A549 (cell line): Measurements from ENCODE around the gene HLA-DQA1. TPM values are rescaled to one million over a fixed set of nuclear protein-coding genes. Genes with fewer than 3 reads are reported as not detected.

Source experiments
- ATAC-seq, 2 experiments: fragments of 200-7000 bp in 1 of 2; fragments of >200 bp in 1 of 2; cut with Nextera tagmentation in 1 of 2; cut with Tn5 transposase in 1 of 2; 3 replicates each; pipeline versions ENCODE4 v1.8.0 to v1.9.1; 2018 to 2020; ENCODE audit warnings: mild to moderate bottlenecking in 1 of 2, moderate library complexity in 1 of 2
- CTCF ChIA-PET: fragments of 300-600 bp; sonication (Branson Sonifier 250); formaldehyde crosslinking; extraction: SDS; loops from one replicate; lab custom pipeline; 2021; ENCODE audit warnings: antibody characterized with exemption, inconsistent platforms; lab: Yijun Ruan, JAX
- POLR2A ChIA-PET: fragments of 350-600 bp; formaldehyde crosslinking; extraction: SDS; loops from one replicate; lab custom pipeline; 2021; ENCODE audit warnings: antibody characterized with exemption, inconsistent platforms; lab: Yijun Ruan, JAX
- DNase-seq, 2 experiments: peaks; one replicate each; pipeline versions ENCODE4 v3.0.0 to v3.0.0-alpha.2; 2011 to 2016; ENCODE audit warnings: low read depth in 1 of 2, low spot score in 1 of 2
- FAIRE-seq: peaks from 2 replicates; lab custom pipeline; 2011; peaks lifted over from hg19 to GRCh38; lab: Jason Lieb, UNC
- H3K27ac ChIP-seq, 2 experiments: fragments of >200 bp; sonication (Bioruptor Twin); formaldehyde crosslinking; 3 replicates each; pipeline ENCODE4 v1.5.1; 2016 to 2017
- H3K4me1 ChIP-seq: fragments of >200 bp; sonication (Bioruptor Twin); formaldehyde crosslinking; 3 replicates; pipeline ENCODE4 v1.6.1; 2016
- H3K4me2 ChIP-seq: fragments of >200 bp; sonication (Bioruptor Twin); formaldehyde crosslinking; 3 replicates; pipeline ENCODE4 v1.6.1; 2016
- H3K4me3 ChIP-seq: fragments of >200 bp; sonication (Bioruptor Twin); formaldehyde crosslinking; 3 replicates; pipeline ENCODE4 v1.5.1; 2016
- H3K9me3 ChIP-seq: fragments of >200 bp; sonication (Bioruptor Twin); formaldehyde crosslinking; 3 replicates; pipeline ENCODE4 v1.6.1; 2016
- ATOH8 ChIP-seq: fragments of 250-450 bp; sonication (Bioruptor Pico); IDR thresholded peaks from 2 replicates; pipeline ENCODE4 v1.5.0; 2020; ENCODE audit warnings: low read depth, mild to moderate bottlenecking, moderate library complexity
- BCL3 ChIP-seq: fragments of >200 bp; sonication (Bioruptor Twin); formaldehyde crosslinking; IDR thresholded peaks from 3 replicates; pipeline ENCODE4 v1.6.1; 2016
- BHLHE40 ChIP-seq: IDR thresholded peaks from 2 replicates; pipeline ENCODE4 v1.6.1; 2012; ENCODE audit warnings: low read depth, low read length, inconsistent platforms
- CEBPB ChIP-seq, 2 experiments: fragments of >200 bp in 1 of 2; sonication (Bioruptor Twin) in 1 of 2; formaldehyde crosslinking in 1 of 2; IDR thresholded peaks; 2 replicates each; pipeline ENCODE4 v1.6.1; 2012 to 2016
- CHD2 ChIP-seq: fragments of 150-350 bp; IDR thresholded peaks from 2 replicates; pipeline ENCODE4 v1.6.1; 2014; ENCODE audit warnings: low read length; ENCODE audit not compliant: partially characterized antibody
- CHD4 ChIP-seq: fragments of 200-600 bp; sonication (generic); IDR thresholded peaks from 2 replicates; pipeline ENCODE4 v1.6.1; 2016; ENCODE audit warnings: antibody characterized with exemption, mild to moderate bottlenecking, borderline replicate concordance
- EHF ChIP-seq: fragments of 250-450 bp; sonication (Bioruptor Pico); IDR thresholded peaks from 2 replicates; pipeline ENCODE4 v1.5.0; 2020; ENCODE audit warnings: mild to moderate bottlenecking
- ESRRA ChIP-seq: fragments of 150-350 bp; IDR thresholded peaks from 2 replicates; pipeline ENCODE4 v1.6.1; 2014; ENCODE audit warnings: mild to moderate bottlenecking, low read length, borderline replicate concordance
- FOSL2 ChIP-seq, 2 experiments: fragments of 450-650 bp in 1 of 2; fragments of >200 bp in 1 of 2; sonication (Bioruptor Twin) in 1 of 2; formaldehyde crosslinking; IDR thresholded peaks; 2 replicates each; pipeline versions ENCODE4 v1.5.0 to v1.6.1; 2016 to 2020; ENCODE audit warnings: mild to moderate bottlenecking in 1 of 2, moderate library complexity in 1 of 2
- HES2 ChIP-seq: fragments of >200 bp; sonication (Bioruptor Twin); formaldehyde crosslinking; IDR thresholded peaks from 2 replicates; pipeline ENCODE4 v1.6.1; 2016
- HEYL ChIP-seq: fragments of 250-450 bp; sonication (Bioruptor Pico); IDR thresholded peaks from 2 replicates; pipeline ENCODE4 v1.8.0; 2021; ENCODE audit warnings: mild to moderate bottlenecking, moderate library complexity
- HMGXB4 ChIP-seq: fragments of 250-450 bp; sonication (Bioruptor Pico); IDR thresholded peaks from 2 replicates; pipeline ENCODE4 v1.5.0; 2021; ENCODE audit warnings: mild to moderate bottlenecking, moderate library complexity, borderline replicate concordance
- HOXB13 ChIP-seq: fragments of 250-450 bp; sonication (Bioruptor Pico); IDR thresholded peaks from 2 replicates; pipeline ENCODE4 v1.5.0; 2020; ENCODE audit warnings: low read depth, mild to moderate bottlenecking, moderate library complexity
- JUNB ChIP-seq: fragments of >200 bp; sonication (Bioruptor Twin); formaldehyde crosslinking; IDR thresholded peaks from 2 replicates; pipeline ENCODE4 v1.6.1; 2016
- KDM1A ChIP-seq: fragments of 200-600 bp; sonication (generic); IDR thresholded peaks from 2 replicates; pipeline ENCODE4 v1.6.1; 2016; ENCODE audit warnings: low read depth, mild to moderate bottlenecking
- KDM5A ChIP-seq: fragments of 200-600 bp; sonication (generic); IDR thresholded peaks from 2 replicates; pipeline ENCODE4 v1.6.1; 2016; ENCODE audit warnings: antibody characterized with exemption, mild to moderate bottlenecking
- MAFK ChIP-seq: fragments of 450-650 bp; IDR thresholded peaks from 2 replicates; pipeline ENCODE4 v1.6.1; 2014; ENCODE audit not compliant: partially characterized antibody
- MYC ChIP-seq: IDR thresholded peaks from 2 replicates; pipeline ENCODE4 v1.6.1; 2012; ENCODE audit warnings: mild to moderate bottlenecking, inconsistent platforms, low read length, improper control_type of control experiment, borderline replicate concordance
- NFE2L2 ChIP-seq: fragments of 150-350 bp; conservative IDR thresholded peaks from 2 replicates; pipeline ENCODE4 v1.6.1; 2014; ENCODE audit warnings: low read length
- NPAS2 ChIP-seq: fragments of 250-450 bp; sonication (Bioruptor Pico); IDR thresholded peaks from 2 replicates; pipeline ENCODE4 v1.8.0; 2022; ENCODE audit warnings: mild to moderate bottlenecking, moderate library complexity, borderline replicate concordance
- PHF8 ChIP-seq: fragments of 200-600 bp; sonication (generic); IDR thresholded peaks from 2 replicates; pipeline ENCODE4 v1.6.1; 2016; ENCODE audit warnings: low read depth, mild to moderate bottlenecking, antibody characterized with exemption, moderate library complexity, borderline replicate concordance
- POLR2A ChIP-seq: IDR thresholded peaks from 2 replicates; pipeline ENCODE4 v1.6.1; 2012; ENCODE audit warnings: mild to moderate bottlenecking, low read length
- POLR2AphosphoS2 ChIP-seq: conservative IDR thresholded peaks from 2 replicates; pipeline ENCODE4 v1.6.1; 2012; ENCODE audit warnings: low read length, improper control_type of control experiment, inconsistent platforms
- RARB ChIP-seq: fragments of 250-450 bp; sonication (Bioruptor Pico); IDR thresholded peaks from 2 replicates; pipeline ENCODE4 v1.8.0; 2021; ENCODE audit warnings: mild to moderate bottlenecking, moderate library complexity
- RFX5 ChIP-seq: fragments of 450-650 bp; IDR thresholded peaks from 2 replicates; pipeline ENCODE4 v1.7.1; 2014; ENCODE audit warnings: antibody characterized with exemption, mild to moderate bottlenecking, moderate library complexity
- RNF2 ChIP-seq: fragments of 200-600 bp; sonication (generic); IDR thresholded peaks from 2 replicates; pipeline ENCODE4 v1.6.1; 2016; ENCODE audit warnings: low read depth, mild to moderate bottlenecking, antibody characterized with exemption, moderate library complexity, borderline replicate concordance
- TFCP2L1 ChIP-seq: fragments of 250-450 bp; sonication (Bioruptor Pico); IDR thresholded peaks from 2 replicates; pipeline ENCODE4 v1.5.0; 2021; ENCODE audit warnings: mild to moderate bottlenecking
- TP53 ChIP-seq: fragments of 250-450 bp; sonication (Bioruptor Pico); IDR thresholded peaks from 2 replicates; pipeline ENCODE4 v1.5.0; 2021; ENCODE audit warnings: mild to moderate bottlenecking, moderate library complexity
- ZC3H11A ChIP-seq: fragments of 450-650 bp; IDR thresholded peaks from 2 replicates; pipeline ENCODE4 v1.6.1; 2014; ENCODE audit warnings: antibody characterized with exemption, mild to moderate bottlenecking
- ZNF302 ChIP-seq: fragments of 250-450 bp; sonication (Bioruptor Pico); IDR thresholded peaks from 2 replicates; pipeline ENCODE4 v1.9.0; 2021; ENCODE audit warnings: inconsistent platforms, mild to moderate bottlenecking, moderate library complexity
- WGBS: methylation state at CpG from one replicate; pipeline ENCODE4 v1.1.6; 2017; ENCODE audit errors: missing lambda C conversion rate; 5-methylcytosine and 5-hydroxymethylcytosine counted together
- polyA plus RNA-seq, 4 experiments: library from polyadenylated mRNA; depleted of rRNA in 3 of 4; stranded (reverse); fragments of >200 nt; fragmentation: RNase III in 1 of 4; extraction: RNeasy Plus Mini Kit Qiagen cat#74134 plus additional on column Dnase treatment in 1 of 4; gene quantifications; 2 replicates in 3 of 4; 3 replicates in 1 of 4; pipeline ENCODE4 v1.2.3, GENCODE V29; 2011 to 2017

The HLA-DQA1 gene
- polyA plus RNA-seq, 2 of the 4 experiments (the other 2 are of a cell fraction), result not detected

GRCh38 chr6:32635526-32636123 is 1.6 kb upstream of the HLA-DQA1 start:
- no peak overlapping the region for H3K27ac ChIP-seq
- 3% methylated on average over 2 of the region's 2 CpGs for WGBS
- ChIA-PET POLR2A (no interaction called here), CTCF (no interaction called here)
- no peak for FAIRE-seq
- no peak for TF ChIP-seq HES2
- DNase-seq, result no peak
- no peaks in the 10 kb centered on the region for H3K9me3 ChIP-seq
- H3K4me3 ChIP-seq, result no peak overlapping the region
- H3K4me2 ChIP-seq, result no peak overlapping the region
- no peaks in the 10 kb centered on the region for H3K4me1 ChIP-seq
- ATAC-seq, result no peak

GRCh38 chr6:32637883-32638282 is 677 bp downstream of the HLA-DQA1 start:
- H3K27ac ChIP-seq, result no peak overlapping the region
- ChIA-PET CTCF (interaction anchor here (0.6 kb wide), 1 partner anchor 241 kb away, joined by 3 read pairs; no protein-coding TSS in a partner anchor), POLR2A (no interaction called here)
- H3K4me2 ChIP-seq, result no peak overlapping the region
- DNase-seq (no peak), ATAC-seq (no peak), FAIRE-seq (no peak)
- no peaks in the 10 kb centered on the region for H3K4me1 ChIP-seq
- TF ChIP-seq FOSL2 (IDR thresholded peaks at IDR 0.05), result no peak
- TF ChIP-seq FOSL2 (CRISPR knock-in tag; IDR thresholded peaks at IDR 0.05), result no peak
- no peak for TF ChIP-seq ESRRA
- TF ChIP-seq ATOH8, result no peak
- no peak for TF ChIP-seq EHF (CRISPR knock-in tag)
- TF ChIP-seq NFE2L2, result no peak
- TF ChIP-seq CHD2, result no peak
- TF ChIP-seq HEYL (CRISPR knock-in tag), result no peak
- no peak for TF ChIP-seq RARB
- TF ChIP-seq JUNB, result no peak
- no peak for TF ChIP-seq BCL3
- no peak for TF ChIP-seq RNF2
- no peak for TF ChIP-seq RFX5
- TF ChIP-seq CEBPB (IDR thresholded peaks at IDR 0.05), result no peak
- no peak for TF ChIP-seq PHF8
- no peak for TF ChIP-seq ZC3H11A
- TF ChIP-seq HOXB13, result no peak
- no peak for TF ChIP-seq MAFK
- TF ChIP-seq KDM5A, result no peak
- no peak for TF ChIP-seq KDM1A
- TF ChIP-seq TFCP2L1 (CRISPR knock-in tag), result no peak
- H3K9me3 ChIP-seq, result no peaks in the 10 kb centered on the region
- WGBS, result 37% methylated on average over 3 of the region's 3 CpGs
- H3K4me3 ChIP-seq, result no peak overlapping the region

GRCh38 chr6:32638532-32639219 is 1.5 kb downstream of the HLA-DQA1 start:
- POLR2A ChIA-PET, result no interaction called here
- no peak for DNase-seq
- CTCF ChIA-PET, result interaction anchor here (1.1 kb wide), 1 partner anchor 9 kb away, joined by 3 read pairs; no protein-coding TSS in a partner anchor
- Histone ChIP-seq H3K9me3 (no peaks in the 10 kb centered on the region), H3K27ac (no peak overlapping the region), H3K4me2 (no peak overlapping the region), H3K4me3 (no peak overlapping the region), H3K4me1 (no peaks in the 10 kb centered on the region)
- no peak for ATAC-seq
- WGBS, result 11% methylated on average over 5 of the region's 9 CpGs
- FAIRE-seq, result no peak
- TF ChIP-seq TP53 (CRISPR knock-in tag) (no peak), RFX5 (no peak), NFE2L2 (no peak), NPAS2 (CRISPR knock-in tag) (no peak), BHLHE40 (no peak), ZNF302 (CRISPR knock-in tag) (no peak), KDM1A (no peak), CHD4 (no peak), JUNB (no peak), POLR2A (no peak), CEBPB (IDR thresholded peaks at IDR 0.05) (no peak), HMGXB4 (no peak), POLR2AphosphoS2 (no peak), MYC (no peak), TFCP2L1 (CRISPR knock-in tag) (no peak)
